Measurements from ENCODE around the gene PDE6C. TPM values are rescaled to one million over a fixed set of nuclear protein-coding genes. Genes with fewer than 3 reads are reported as not detected.

Gene PDE6C
- total RNA-seq, 1 donor from 2014 or later = not detected

- Histone ChIP-seq H3K27me3 (no peaks in the 10 kb centered on the region), H3K27ac (no peak overlapping the region), H3K79me2 (ENCODE audit: low read depth) (no peaks in the 10 kb centered on the region), H3K36me3 (no peaks in the 10 kb centered on the region), H3F3A (ENCODE audit: low read depth) (no peaks in the 10 kb centered on the region), H4K20me1 (ENCODE audit: low read depth) (no peaks in the 10 kb centered on the region), H3K4me2 (no peak overlapping the region), H3K9ac (no peak overlapping the region), H3K9me3 (ENCODE audit: low read depth) (no peaks in the 10 kb centered on the region), H3K4me1 (no peaks in the 10 kb centered on the region), H3K4me3 (no peak overlapping the region), H2AFZ (replicated peaks) (no peak overlapping the region)
- Mint-ChIP-seq H3K27me3 (ENCODE audit: insufficient read depth, low read depth) (no peaks in the 10 kb centered on the region), H3K9me3 (no peaks in the 10 kb centered on the region), H3K4me3 (no peak overlapping the region), H3K36me3 (no peaks in the 10 kb centered on the region), H3K27ac (no peak overlapping the region), H3K4me1 (peaks cover 31% of the 10 kb centered on the region)
- DNase-seq (ENCODE audit: low spot score) = no peak
- no peak for TF ChIP-seq EZH2phosphoT487 (IDR thresholded peaks at IDR 0.05)
- no peak for TF ChIP-seq EZH2 (IDR thresholded peaks at IDR 0.05)
- no peak for TF ChIP-seq CTCF (IDR thresholded peaks at IDR 0.05)
Measured at GRCh38 chr10:93629647-93630305, 17.4 kb downstream of the PDE6C start.

- Histone ChIP-seq H3K4me1 (no peaks in the 10 kb centered on the region), H3K4me2 (no peak overlapping the region), H3K4me3 (no peak overlapping the region), H3K27me3 (no peaks in the 10 kb centered on the region), H3K79me2 (ENCODE audit: low read depth) (no peaks in the 10 kb centered on the region), H3K9me3 (ENCODE audit: low read depth) (no peaks in the 10 kb centered on the region), H3K36me3 (no peaks in the 10 kb centered on the region), H4K20me1 (ENCODE audit: low read depth) (no peaks in the 10 kb centered on the region), H2AFZ (replicated peaks) (peak overlapping the region; percentile 87), H3K9ac (no peak overlapping the region), H3K27ac (no peak overlapping the region), H3F3A (ENCODE audit: low read depth) (no peaks in the 10 kb centered on the region)
- Mint-ChIP-seq H3K27me3 (ENCODE audit: insufficient read depth, low read depth) (no peaks in the 10 kb centered on the region), H3K4me1 (peaks cover 31% of the 10 kb centered on the region), H3K9me3 (no peaks in the 10 kb centered on the region), H3K36me3 (no peaks in the 10 kb centered on the region), H3K27ac (no peak overlapping the region), H3K4me3 (peak overlapping the region; percentile 20)
- no peak for TF ChIP-seq EZH2 (IDR thresholded peaks at IDR 0.05)
- no peak for TF ChIP-seq EZH2phosphoT487 (IDR thresholded peaks at IDR 0.05)
- TF ChIP-seq CTCF (IDR thresholded peaks at IDR 0.05) = no peak
- no peak for DNase-seq (ENCODE audit: low spot score)
Measured at GRCh38 chr10:93630625-93631557, 18.6 kb downstream of the PDE6C start.

- Histone ChIP-seq H3K9me3 (ENCODE audit: low read depth) (no peaks in the 10 kb centered on the region), H3K4me3 (no peak overlapping the region), H3K27ac (no peak overlapping the region), H3K9ac (no peak overlapping the region), H3K36me3 (no peaks in the 10 kb centered on the region), H3K27me3 (no peaks in the 10 kb centered on the region), H4K20me1 (ENCODE audit: low read depth) (no peaks in the 10 kb centered on the region), H3F3A (ENCODE audit: low read depth) (no peaks in the 10 kb centered on the region), H3K4me2 (no peak overlapping the region), H2AFZ (replicated peaks) (no peak overlapping the region), H3K79me2 (ENCODE audit: low read depth) (no peaks in the 10 kb centered on the region), H3K4me1 (no peaks in the 10 kb centered on the region)
- no peaks in the 10 kb centered on the region for H3K9me3 Mint-ChIP-seq
- no peak for DNase-seq (ENCODE audit: low spot score)
- peaks cover 2% of the 10 kb centered on the region for H3K27me3 Mint-ChIP-seq (ENCODE audit: insufficient read depth, low read depth)
- no peak overlapping the region for H3K27ac Mint-ChIP-seq
- no peaks in the 10 kb centered on the region for H3K4me1 Mint-ChIP-seq
- no peaks in the 10 kb centered on the region for H3K36me3 Mint-ChIP-seq
- TF ChIP-seq EZH2phosphoT487 (IDR thresholded peaks at IDR 0.05) = no peak
- TF ChIP-seq CTCF (IDR thresholded peaks at IDR 0.05) = no peak
- no peak for TF ChIP-seq EZH2 (IDR thresholded peaks at IDR 0.05)
- no peak overlapping the region for H3K4me3 Mint-ChIP-seq
Measured at GRCh38 chr10:93639791-93640190, 27.5 kb downstream of the PDE6C start.
